ENCODE data around the gene CMBL.
"Not testable (repeated sequence)": the region's sequence is repeated elsewhere in the genome, so short reads cannot be mapped to it uniquely, and the experiment has no call there.

Gene CMBL

DNA sequence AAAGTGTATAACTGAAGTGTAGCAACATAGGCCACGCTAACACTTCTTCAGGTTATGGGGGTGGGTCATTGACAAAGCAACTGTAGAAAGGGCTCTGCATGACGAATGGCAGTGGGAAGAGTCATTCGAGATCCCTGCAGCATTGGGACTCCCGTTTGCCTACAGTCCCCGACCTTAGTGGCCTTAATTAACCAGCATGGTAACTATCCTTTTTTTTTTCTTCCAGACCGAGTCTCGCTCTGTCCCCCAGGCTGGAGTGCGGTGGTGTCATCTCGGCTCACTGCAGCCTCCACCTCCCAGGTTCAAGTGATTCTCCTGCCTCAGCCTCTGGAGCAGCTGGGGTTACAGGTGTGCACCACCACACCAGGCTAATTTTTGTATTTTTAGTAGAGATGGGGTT, 14.2 kb upstream of the CMBL start:
- Histone ChIP-seq H3K9me3 (ENCODE audit: control insufficient read depth, low read length) (no peaks in the 10 kb centered on the region), H3K27me3 (ENCODE audit: control insufficient read depth, insufficient read depth, low read length, poor library complexity, severe bottlenecking) (no peaks in the 10 kb centered on the region), H3K4me3 (ENCODE audit: insufficient read depth, low read depth, low read length) (no peak overlapping the region), H3K27ac (ENCODE audit: insufficient read depth, low read depth, low read length, poor library complexity, severe bottlenecking) (no peak overlapping the region), H3K4me1 (ENCODE audit: control insufficient read depth, insufficient read depth, low read length) (no peaks in the 10 kb centered on the region), H3K36me3 (ENCODE audit: control insufficient read depth, insufficient read depth, low read length) (no peaks in the 10 kb centered on the region)
- 77 to 81% methylated on average over 9 of the region's 9 CpGs for WGBS, 2 experiments

DNA sequence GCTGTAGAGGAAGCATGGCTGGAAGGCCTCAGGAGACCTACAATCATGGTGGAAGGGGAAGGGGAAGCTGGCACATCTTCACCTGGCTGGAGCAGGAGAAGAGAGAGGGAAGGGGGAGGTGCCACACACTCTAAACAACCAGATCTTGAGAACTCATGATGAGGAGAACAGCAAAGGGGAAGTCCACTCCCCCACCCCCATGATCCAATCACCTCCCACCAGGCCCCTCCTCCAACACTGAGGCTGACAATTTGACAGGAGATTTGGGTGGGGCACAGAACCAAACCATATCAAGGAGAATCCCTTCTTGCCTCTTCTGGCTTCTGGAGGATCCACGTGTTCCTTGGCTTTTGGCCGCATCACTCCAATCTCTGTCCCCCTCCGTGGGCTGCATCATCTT, 13.1 kb upstream of the CMBL start:
- 63% methylated on average over 3 of the region's 3 CpGs for WGBS, 2 experiments
- no peaks in the 10 kb centered on the region for H3K9me3 ChIP-seq (ENCODE audit: control insufficient read depth, low read length)
- no peaks in the 10 kb centered on the region for H3K27me3 ChIP-seq (ENCODE audit: control insufficient read depth, insufficient read depth, low read length, poor library complexity, severe bottlenecking)
- no peak overlapping the region for H3K27ac ChIP-seq (ENCODE audit: insufficient read depth, low read depth, low read length, poor library complexity, severe bottlenecking)
- H3K36me3 ChIP-seq (ENCODE audit: control insufficient read depth, insufficient read depth, low read length): no peaks in the 10 kb centered on the region
- H3K4me1 ChIP-seq (ENCODE audit: control insufficient read depth, insufficient read depth, low read length): no peaks in the 10 kb centered on the region
- H3K4me3 ChIP-seq (ENCODE audit: insufficient read depth, low read depth, low read length): no peak overlapping the region

DNA sequence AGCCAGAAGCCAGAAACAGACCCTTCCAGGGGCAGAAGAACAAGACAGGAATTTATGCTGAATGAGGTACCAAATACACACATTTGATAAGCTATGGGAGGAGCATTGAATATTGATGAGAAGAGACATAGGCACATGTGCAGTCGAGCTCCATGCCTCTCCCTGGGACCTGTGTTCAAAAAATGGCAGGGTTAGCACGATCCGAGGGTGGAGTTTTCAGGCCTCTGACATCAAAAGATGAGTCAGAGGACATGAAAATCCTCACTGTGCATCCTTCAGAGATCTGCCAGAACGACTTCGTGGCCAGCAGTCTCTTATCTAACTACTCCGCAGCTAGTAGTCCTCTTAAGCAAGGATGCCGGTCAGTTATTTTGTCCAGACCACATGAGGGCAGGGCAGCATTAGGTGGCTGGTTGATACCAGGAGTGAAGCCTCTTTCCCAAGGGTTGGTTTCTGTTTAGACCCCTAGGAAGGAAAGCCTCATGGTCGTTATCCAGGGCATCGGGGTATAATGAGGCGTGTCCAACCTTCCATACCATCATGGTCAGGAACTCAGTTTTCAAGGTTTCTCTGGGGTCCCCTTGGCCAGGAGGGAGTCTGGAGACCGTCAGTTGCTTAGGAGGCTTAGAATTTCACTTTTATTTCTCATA, 11.6 kb upstream of the CMBL start:
- Histone ChIP-seq H3K9me3 (ENCODE audit: control insufficient read depth, low read length) (no peaks in the 10 kb centered on the region), H3K36me3 (ENCODE audit: control insufficient read depth, insufficient read depth, low read length) (no peaks in the 10 kb centered on the region), H3K27ac (ENCODE audit: insufficient read depth, low read depth, low read length, poor library complexity, severe bottlenecking) (no peak overlapping the region), H3K27me3 (ENCODE audit: control insufficient read depth, insufficient read depth, low read length, poor library complexity, severe bottlenecking) (no peaks in the 10 kb centered on the region), H3K4me3 (ENCODE audit: insufficient read depth, low read depth, low read length) (no peak overlapping the region), H3K4me1 (ENCODE audit: control insufficient read depth, insufficient read depth, low read length) (no peaks in the 10 kb centered on the region)
- 90 to 91% methylated on average over 11 of the region's 11 CpGs for WGBS, 2 experiments

DNA sequence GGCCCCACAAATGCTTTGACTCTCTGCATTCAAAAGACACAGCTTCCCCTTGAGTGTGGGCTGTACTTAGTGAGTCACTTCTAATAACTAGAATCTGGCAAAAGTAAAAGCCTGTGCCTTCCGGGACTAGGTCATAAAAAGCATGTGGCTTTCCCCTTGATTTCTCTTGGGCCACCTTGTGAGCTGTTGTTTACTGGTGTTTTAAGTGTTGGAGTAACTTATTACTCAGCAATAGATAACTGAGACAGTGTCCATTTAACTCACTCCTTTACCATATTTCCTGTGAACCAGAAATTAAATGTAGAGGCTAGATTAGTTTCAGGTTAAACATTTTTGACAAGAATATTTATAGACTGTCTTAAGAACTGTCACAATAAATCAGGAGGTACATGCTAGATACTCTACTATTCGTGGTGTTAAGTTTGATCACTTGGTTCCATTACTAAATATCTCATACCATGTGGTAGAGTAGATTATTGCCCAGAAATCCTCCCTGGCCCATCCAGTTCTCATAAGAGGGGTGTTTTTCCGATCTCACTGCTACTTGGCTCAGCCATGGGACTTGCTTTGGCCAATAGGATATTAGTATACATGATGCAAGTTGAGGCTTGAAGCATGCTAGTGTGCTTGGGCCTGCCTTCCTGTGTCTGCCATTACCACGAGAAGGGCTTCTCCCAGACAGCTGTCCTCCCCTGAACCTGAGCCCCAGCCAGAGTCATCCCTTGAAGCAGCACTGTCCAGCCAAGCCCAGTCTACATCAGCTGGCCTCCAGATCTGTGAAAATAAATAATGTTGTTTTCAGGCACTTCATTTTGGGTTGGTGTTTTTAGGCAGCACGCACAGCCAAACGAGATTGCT, 10.4 kb upstream of the CMBL start:
- Histone ChIP-seq H3K27ac (ENCODE audit: insufficient read depth, low read depth, low read length, poor library complexity, severe bottlenecking) (no peak overlapping the region), H3K9me3 (ENCODE audit: control insufficient read depth, low read length) (no peaks in the 10 kb centered on the region), H3K4me3 (ENCODE audit: insufficient read depth, low read depth, low read length) (no peak overlapping the region), H3K27me3 (ENCODE audit: control insufficient read depth, insufficient read depth, low read length, poor library complexity, severe bottlenecking) (no peaks in the 10 kb centered on the region), H3K36me3 (ENCODE audit: control insufficient read depth, insufficient read depth, low read length) (no peaks in the 10 kb centered on the region), H3K4me1 (ENCODE audit: control insufficient read depth, insufficient read depth, low read length) (no peaks in the 10 kb centered on the region)
- WGBS, 2 experiments: 96 to 97% methylated on average over 5 to 6 of the region's 6 CpGs

DNA sequence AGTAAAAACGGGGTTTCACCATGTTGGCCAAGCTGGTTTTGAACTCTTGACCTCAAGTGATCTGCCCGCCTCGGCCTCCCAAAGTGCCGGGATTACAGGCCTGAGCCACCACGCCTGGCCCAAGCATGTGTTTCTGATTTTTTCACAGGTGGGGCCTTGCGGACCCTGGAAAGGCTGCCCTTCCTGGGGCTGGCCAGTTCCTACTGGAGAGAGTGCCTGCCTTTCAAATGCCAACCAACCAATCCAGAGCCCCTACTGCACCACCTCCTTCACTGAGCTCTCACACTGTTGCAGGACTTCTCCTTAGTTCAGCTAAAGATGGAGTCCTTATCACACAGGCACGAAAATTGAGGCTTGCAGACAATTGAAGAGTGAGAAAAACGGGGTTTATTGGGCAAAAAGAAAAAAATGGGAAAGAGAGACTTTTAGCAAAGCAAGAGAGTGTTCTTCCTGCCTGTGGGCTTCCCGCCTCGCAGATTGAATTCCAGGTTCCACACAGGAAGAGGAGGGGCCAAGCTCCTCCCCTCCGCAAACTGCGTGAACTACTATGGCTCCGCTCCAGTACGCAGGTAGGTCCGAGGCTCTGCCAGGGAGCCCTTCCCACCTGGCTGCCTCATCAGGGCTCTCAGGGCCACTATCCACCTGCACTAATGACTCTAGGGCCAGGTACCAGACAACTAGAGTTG, 8.3 kb upstream of the CMBL start:
- H3K9me3 ChIP-seq (ENCODE audit: control insufficient read depth, low read length): no peaks in the 10 kb centered on the region
- H3K4me3 ChIP-seq (ENCODE audit: insufficient read depth, low read depth, low read length): no peak overlapping the region
- no peak overlapping the region for H3K27ac ChIP-seq (ENCODE audit: insufficient read depth, low read depth, low read length, poor library complexity, severe bottlenecking)
- no peaks in the 10 kb centered on the region for H3K4me1 ChIP-seq (ENCODE audit: control insufficient read depth, insufficient read depth, low read length)
- 93 to 94% methylated on average over 15 of the region's 15 CpGs for WGBS, 2 experiments
- no peaks in the 10 kb centered on the region for H3K36me3 ChIP-seq (ENCODE audit: control insufficient read depth, insufficient read depth, low read length)
- H3K27me3 ChIP-seq (ENCODE audit: control insufficient read depth, insufficient read depth, low read length, poor library complexity, severe bottlenecking): no peaks in the 10 kb centered on the region

DNA sequence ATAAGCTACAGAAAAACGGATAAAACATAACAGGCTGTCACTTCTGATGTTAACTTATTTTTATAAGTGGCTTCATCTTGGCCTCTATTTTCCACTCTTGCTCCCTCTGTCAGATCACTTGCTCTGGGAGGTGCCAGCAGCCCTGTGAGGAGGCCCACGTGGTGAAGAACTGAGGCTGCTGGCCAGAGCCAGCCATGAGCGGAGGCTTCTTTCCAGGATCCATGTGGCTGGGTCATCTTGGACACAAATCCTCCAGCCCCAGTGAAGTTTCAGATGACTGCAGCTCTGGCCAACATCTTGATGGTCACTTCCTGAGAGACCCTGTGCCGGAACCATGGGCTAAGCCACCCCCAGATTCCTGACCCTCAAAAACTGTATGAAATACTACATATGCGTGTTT, 7.5 kb upstream of the CMBL start:
- Histone ChIP-seq H3K36me3 (ENCODE audit: control insufficient read depth, insufficient read depth, low read length) (no peaks in the 10 kb centered on the region), H3K4me3 (ENCODE audit: insufficient read depth, low read depth, low read length) (no peak overlapping the region), H3K27me3 (ENCODE audit: control insufficient read depth, insufficient read depth, low read length, poor library complexity, severe bottlenecking) (no peaks in the 10 kb centered on the region), H3K27ac (ENCODE audit: insufficient read depth, low read depth, low read length, poor library complexity, severe bottlenecking) (no peak overlapping the region), H3K4me1 (ENCODE audit: control insufficient read depth, insufficient read depth, low read length) (no peaks in the 10 kb centered on the region), H3K9me3 (ENCODE audit: control insufficient read depth, low read length) (no peaks in the 10 kb centered on the region)
- 91 to 96% methylated on average over 4 to 5 of the region's 5 CpGs for whole genome bisulfite sequencing, 2 experiments

DNA sequence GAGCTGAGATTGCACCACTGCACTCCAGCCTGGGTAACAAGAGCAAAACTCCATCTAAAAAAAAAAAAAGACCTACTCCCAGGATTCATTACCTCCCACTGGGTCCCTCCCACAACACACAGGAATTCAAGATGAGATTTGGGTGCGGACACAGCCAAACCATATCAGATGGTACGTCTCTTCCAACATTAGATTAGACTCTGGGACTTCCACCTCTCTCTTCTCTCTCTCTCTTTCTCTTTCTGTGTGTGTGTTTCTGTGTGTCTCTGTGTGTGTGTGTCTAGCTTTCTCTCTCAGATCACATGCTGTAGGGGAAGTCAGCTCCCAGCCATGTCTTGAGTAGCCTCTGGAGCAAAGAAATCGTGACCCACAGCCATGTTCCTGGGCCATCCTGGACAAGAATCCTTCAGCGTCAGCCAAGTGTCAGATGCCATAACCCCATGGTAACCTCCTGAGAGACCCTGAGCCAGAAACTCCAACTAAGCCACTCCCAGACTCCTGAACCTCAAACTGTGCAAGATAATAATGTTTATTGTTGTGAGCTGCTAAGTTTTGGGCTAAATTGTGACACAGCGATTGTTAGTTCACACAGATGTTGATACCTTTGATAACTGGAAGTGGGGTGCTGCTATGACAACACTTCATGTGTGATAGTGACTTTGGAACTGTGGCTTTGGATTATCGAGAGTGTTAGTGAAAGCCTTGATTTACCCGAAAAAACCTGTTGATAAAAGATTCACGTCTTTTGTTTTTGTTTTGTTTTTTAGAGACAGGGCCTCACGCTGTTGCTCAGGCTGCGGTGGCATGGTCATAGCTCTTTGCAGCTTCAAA, 4.1 kb upstream of the CMBL start:
- 89 to 91% methylated on average over 10 of the region's 10 CpGs for WGBS, 2 experiments
- H3K27ac ChIP-seq (ENCODE audit: insufficient read depth, low read depth, low read length, poor library complexity, severe bottlenecking): no peak overlapping the region
- H3K4me1 ChIP-seq (ENCODE audit: control insufficient read depth, insufficient read depth, low read length): no peaks in the 10 kb centered on the region
- no peaks in the 10 kb centered on the region for H3K36me3 ChIP-seq (ENCODE audit: control insufficient read depth, insufficient read depth, low read length)
- H3K27me3 ChIP-seq (ENCODE audit: control insufficient read depth, insufficient read depth, low read length, poor library complexity, severe bottlenecking): peaks cover 10% of the 10 kb centered on the region
- no peak overlapping the region for H3K4me3 ChIP-seq (ENCODE audit: insufficient read depth, low read depth, low read length)
- H3K9me3 ChIP-seq (ENCODE audit: control insufficient read depth, low read length): no peaks in the 10 kb centered on the region

DNA sequence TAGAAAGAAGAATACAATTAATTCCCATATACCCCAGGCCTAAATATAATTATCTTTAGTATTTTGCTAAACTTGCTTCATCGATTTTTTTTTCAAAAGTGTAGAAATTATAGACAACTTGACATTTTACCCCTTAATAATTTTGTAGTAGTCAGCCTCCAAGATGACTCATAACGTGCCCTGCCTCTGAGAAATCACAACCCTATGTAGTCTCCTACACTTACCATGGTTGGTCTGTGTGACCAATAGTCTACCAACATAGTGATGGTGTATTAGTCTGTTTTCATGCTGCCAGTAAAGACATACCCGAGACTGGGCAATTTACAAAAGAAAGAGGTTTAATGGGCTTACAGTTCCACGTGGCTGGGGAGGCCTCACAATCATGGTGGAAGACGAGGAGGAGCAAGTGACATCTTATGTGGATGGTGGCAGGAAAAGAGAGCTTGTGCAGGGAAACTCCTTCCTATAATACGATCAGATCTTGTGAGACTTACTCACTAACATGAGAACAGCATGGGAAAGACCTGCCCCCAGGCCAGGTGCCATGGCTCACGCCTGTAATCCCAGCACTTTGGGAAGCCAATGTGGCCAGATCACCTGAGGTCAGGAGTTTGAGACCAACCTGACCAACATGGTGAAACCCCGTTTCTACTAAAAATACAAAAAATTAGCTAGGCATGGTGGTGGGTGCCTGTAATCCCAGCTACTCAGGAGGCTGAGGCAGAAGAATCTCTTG, 3.3 kb upstream of the CMBL start:
- H3K27ac ChIP-seq (ENCODE audit: insufficient read depth, low read depth, low read length, poor library complexity, severe bottlenecking); H3K9me3 ChIP-seq (ENCODE audit: control insufficient read depth, low read length); H3K4me1 ChIP-seq (ENCODE audit: control insufficient read depth, insufficient read depth, low read length); H3K36me3 ChIP-seq (ENCODE audit: control insufficient read depth, insufficient read depth, low read length); H3K4me3 ChIP-seq (ENCODE audit: insufficient read depth, low read depth, low read length): not testable (repeated sequence)
- WGBS, 2 experiments: 63 to 69% methylated on average over 7 of the region's 8 CpGs
- H3K27me3 ChIP-seq (ENCODE audit: control insufficient read depth, insufficient read depth, low read length, poor library complexity, severe bottlenecking): peaks cover 15% of the 10 kb centered on the region

DNA sequence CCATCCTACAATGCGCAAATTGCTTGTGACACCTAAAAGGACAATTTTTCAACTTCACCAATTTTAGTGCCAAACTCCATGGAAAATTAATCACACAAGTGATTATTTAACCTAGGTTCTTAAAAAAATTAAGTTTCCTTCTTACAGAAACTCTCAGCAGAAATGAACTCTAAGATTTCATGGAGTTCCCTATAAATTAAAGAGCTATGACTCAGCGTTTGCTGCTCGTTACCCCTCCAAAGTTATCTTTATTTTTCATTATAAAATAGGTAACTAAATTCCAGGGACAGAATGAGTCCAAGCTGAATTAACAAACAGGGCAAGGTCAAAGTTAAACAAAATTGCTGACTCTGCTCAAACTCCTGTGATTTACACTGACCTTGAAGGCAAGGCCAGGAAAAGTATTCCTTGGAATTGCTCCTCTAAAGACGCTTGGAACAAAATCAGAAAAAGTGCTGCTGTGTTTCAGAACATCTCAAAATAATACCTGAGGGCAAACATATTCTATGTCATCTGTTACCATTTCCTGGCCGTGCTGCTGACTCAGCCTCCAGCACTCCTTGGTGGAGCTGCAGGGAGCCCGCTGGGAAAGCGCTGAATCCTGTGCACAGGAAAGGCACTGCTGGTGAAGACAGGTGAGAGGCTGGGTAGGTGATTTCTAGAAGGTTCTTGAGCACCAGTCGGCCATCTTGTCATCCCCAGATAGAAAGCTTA, 2.5 kb upstream of the CMBL start:
- no peaks in the 10 kb centered on the region for H3K36me3 ChIP-seq (ENCODE audit: control insufficient read depth, insufficient read depth, low read length)
- WGBS, 2 experiments: 87% methylated on average over 6 to 8 of the region's 8 CpGs
- H3K4me3 ChIP-seq (ENCODE audit: insufficient read depth, low read depth, low read length): no peak overlapping the region
- no peaks in the 10 kb centered on the region for H3K9me3 ChIP-seq (ENCODE audit: control insufficient read depth, low read length)
- no peaks in the 10 kb centered on the region for H3K4me1 ChIP-seq (ENCODE audit: control insufficient read depth, insufficient read depth, low read length)
- H3K27ac ChIP-seq (ENCODE audit: insufficient read depth, low read depth, low read length, poor library complexity, severe bottlenecking): no peak overlapping the region
- peaks cover 15% of the 10 kb centered on the region for H3K27me3 ChIP-seq (ENCODE audit: control insufficient read depth, insufficient read depth, low read length, poor library complexity, severe bottlenecking)

Measured in ectodermal cell (in vitro differentiated cells).